ENCODE measurements around the gene HSPD1. TPM values are rescaled to one million over a fixed set of nuclear protein-coding genes. Genes with fewer than 3 reads are reported as not detected.
"Not testable (repeated sequence)": the region's sequence is repeated elsewhere in the genome, so short reads cannot be mapped to it uniquely, and the experiment has no call there.

The HSPD1 gene
- total and polyA plus RNA-seq, 8 donors, result 183 to 460 (median 414) TPM

GRCh38 chr2:197487385-197487784 lies 12.3 kb downstream of the HSPD1 start:
- intact Hi-C loops (cut with DNase I), result no loop called here
- TF ChIP-seq CTCF (IDR thresholded peaks at IDR 0.05), result no peak
- no peak overlapping the region for H3K27ac ChIP-seq
- no peak for ATAC-seq
- peaks cover 0 to 20% of the 10 kb centered on the region in 2 donors for H3K9me3 ChIP-seq
- H3K27me3 ChIP-seq, result no peaks in the 10 kb centered on the region
- peaks cover 0 to 92% of the 10 kb centered on the region in 2 donors for H3K36me3 ChIP-seq
- no peak overlapping the region for H3K4me3 ChIP-seq
- H3K4me1 ChIP-seq, result no peaks in the 10 kb centered on the region
- no peak for DNase-seq

- no peak overlapping the region for H3K4me3 ChIP-seq
- H3K36me3 ChIP-seq, result peaks cover 0 to 86% of the 10 kb centered on the region in 2 donors
- no peaks in the 10 kb centered on the region for H3K27me3 ChIP-seq
- TF ChIP-seq CTCF (IDR thresholded peaks at IDR 0.05), result no peak
- ATAC-seq, result no peak
- H3K9me3 ChIP-seq, result peaks cover 0 to 24% of the 10 kb centered on the region in 2 donors
- no peak overlapping the region for H3K27ac ChIP-seq
- no peak for DNase-seq
- H3K4me1 ChIP-seq, result no peaks in the 10 kb centered on the region
- intact Hi-C loops (cut with DNase I), result no loop called here
Observed at GRCh38 chr2:197486175-197486574, 13.5 kb downstream of the HSPD1 start.

- Histone ChIP-seq H3K9me3 (peaks cover 0 to 24% of the 10 kb centered on the region in 2 donors), H3K36me3 (peaks cover 0 to 81% of the 10 kb centered on the region in 2 donors)
- H3K4me1 ChIP-seq; H3K27me3 ChIP-seq; H3K27ac ChIP-seq; DNase-seq; ATAC-seq; intact Hi-C loops (cut with DNase I); H3K4me3 ChIP-seq: not testable (repeated sequence)
Observed at GRCh38 chr2:197484248-197484647, 15.4 kb downstream of the HSPD1 start.

- Histone ChIP-seq H3K27me3 (no peaks in the 10 kb centered on the region), H3K9me3 (peaks cover 0 to 24% of the 10 kb centered on the region in 2 donors), H3K36me3 (peaks cover 0 to 75% of the 10 kb centered on the region in 2 donors), H3K4me3 (no peak overlapping the region), H3K27ac (no peak overlapping the region), H3K4me1 (peaks cover 0 to 24% of the 10 kb centered on the region in 2 donors)
- DNase-seq (no peak), ATAC-seq (no peak)
- intact Hi-C loops (cut with DNase I), result no loop called here
- TF ChIP-seq CTCF (IDR thresholded peaks at IDR 0.05), result no peak
Observed at GRCh38 chr2:197480165-197481036, 19.2 kb downstream of the HSPD1 start.

- Histone ChIP-seq H3K27me3 (no peaks in the 10 kb centered on the region), H3K4me3 (no peak overlapping the region), H3K4me1 (peaks cover 0 to 24% of the 10 kb centered on the region in 2 donors), H3K9me3 (peaks cover 0 to 9% of the 10 kb centered on the region in 2 donors), H3K27ac (peak overlapping the region in 1 of 2 donors; percentile 65), H3K36me3 (peaks cover 3 to 81% of the 10 kb centered on the region in 2 donors)
- DNase-seq, result no peak
- intact Hi-C loops (cut with DNase I), result no loop called here
- TF ChIP-seq CTCF (IDR thresholded peaks at IDR 0.05), result no peak
- ATAC-seq, result no peak
Observed at GRCh38 chr2:197477797-197478196, 21.8 kb downstream of the HSPD1 start.

Measured in left lung (tissue), 10 donors.